ENCODE measurements around the gene EPB41L2. TPM values are rescaled to one million over a fixed set of nuclear protein-coding genes. Genes with fewer than 3 reads are reported as not detected.

EPB41L2 gene
- total RNA-seq, 1 experiment from 2014 or later: 199 TPM

- intact Hi-C loops (cut with micrococcal nuclease; ENCODE audit: unreplicated experiment): no loop called here
- in situ Hi-C loops (cut with HindIII; ENCODE audit: low pct_unique_long_range_greater_than_20kb, low sequenced_read_pairs): no loop called here
- ChIA-PET CTCF (no interaction called here), POLR2A (interaction anchor here (0.7 kb wide), 1 partner anchor 64 kb away, joined by 3 read pairs; no protein-coding TSS in a partner anchor)
- BruUV-seq (replicated peaks): no TSS peak
- H3K27ac ChIP-seq (ENCODE audit: low read length): peak overlapping the region; percentile 62
- no peaks in the 10 kb centered on the region for H3K9me3 ChIP-seq (ENCODE audit: control insufficient read depth, insufficient read depth, low read depth, low read length)
- no peak for DNase-seq (ENCODE audit: low read depth, low spot score)
- H3K27me3 ChIP-seq (ENCODE audit: control insufficient read depth, insufficient read depth, low read length): no peaks in the 10 kb centered on the region
- peaks cover 46% of the 10 kb centered on the region for H3K4me1 ChIP-seq (ENCODE audit: control insufficient read depth, insufficient read depth, low read length)
- no peak for ATAC-seq
- no peaks in the 10 kb centered on the region for H3K36me3 ChIP-seq (ENCODE audit: control insufficient read depth, insufficient read depth, low read length)
- H3K4me3 ChIP-seq (ENCODE audit: low read depth in 2 of 2, low read length in 2 of 2): no peak overlapping the region
- no peak for TF ChIP-seq POLR2AphosphoS5 (IDR thresholded peaks at IDR 0.05; ENCODE audit: low read depth, low read length)
- no peak for TF ChIP-seq REST (IDR thresholded peaks at IDR 0.05; ENCODE audit: insufficient read depth in 1 of 2, low read depth in 2 of 2, low read length in 1 of 2)
- no peak for TF ChIP-seq CTCF (IDR thresholded peaks at IDR 0.05)
- no peak for TF ChIP-seq TCF7L2 (IDR thresholded peaks at IDR 0.05; ENCODE audit: low read depth, low read length)
- TF ChIP-seq SIN3A (IDR thresholded peaks at IDR 0.05; ENCODE audit: borderline replicate concordance, insufficient read depth, low read depth, low read length): no peak
Observed at GRCh38 chr6:130967502-130968445, 95.3 kb downstream of the EPB41L2 start.

GRCh38 chr6:130966344-130966980, 96.6 kb downstream of the EPB41L2 start:
- Histone ChIP-seq H3K36me3 (ENCODE audit: control insufficient read depth, insufficient read depth, low read length) (no peaks in the 10 kb centered on the region), H3K9me3 (ENCODE audit: control insufficient read depth, insufficient read depth, low read depth, low read length) (no peaks in the 10 kb centered on the region), H3K4me1 (ENCODE audit: control insufficient read depth, insufficient read depth, low read length) (peaks cover 46% of the 10 kb centered on the region), H3K27ac (ENCODE audit: low read length) (peak overlapping the region; percentile 62), H3K27me3 (ENCODE audit: control insufficient read depth, insufficient read depth, low read length) (no peaks in the 10 kb centered on the region), H3K4me3 (ENCODE audit: low read depth in 2 of 2, low read length in 2 of 2) (no peak overlapping the region)
- in situ Hi-C loops (cut with HindIII; ENCODE audit: low pct_unique_long_range_greater_than_20kb, low sequenced_read_pairs): no loop called here
- BruUV-seq (replicated peaks): no TSS peak
- intact Hi-C loops (cut with micrococcal nuclease; ENCODE audit: unreplicated experiment): no loop called here
- no peak for ATAC-seq
- TF ChIP-seq SIN3A (IDR thresholded peaks at IDR 0.05; ENCODE audit: borderline replicate concordance, insufficient read depth, low read depth, low read length): no peak
- no peak for DNase-seq (ENCODE audit: low read depth, low spot score)
- CTCF ChIA-PET: no interaction called here
- POLR2A ChIA-PET: no interaction called here
